NT2/D1 (cell line): ENCODE data around the gene LPP.

Experiments used
- SUZ12 ChIP-seq: IDR thresholded peaks from 2 replicates; pipeline ENCODE4 v1.6.1; 2011; ENCODE audit not compliant: insufficient read length, insufficient read depth; ENCODE audit errors: extremely low read depth
- YY1 ChIP-seq: IDR thresholded peaks from 2 replicates; pipeline ENCODE4 v1.6.1; 2011; ENCODE audit not compliant: insufficient read length, insufficient read depth

- TF ChIP-seq YY1 (no peak), SUZ12 (no peak)
Observed at GRCh38 chr3:188760408-188760807, 606.5 kb downstream of the LPP start.
